Amygdala (tissue), 56 donors: ENCODE results near the gene NRXN3.
A peak's percentile ranks its signal among the peaks of the same experiment; 100 is the strongest.
"Not testable (repeated sequence)": the region's sequence is repeated elsewhere in the genome, so short reads cannot be mapped to it uniquely, and the experiment has no call there.

Experiments
- DNase-seq, 56 donors: peaks; one replicate each; lab custom pipeline; 2025; lab: John Stamatoyannopoulos, UW

Gene NRXN3

DNA sequence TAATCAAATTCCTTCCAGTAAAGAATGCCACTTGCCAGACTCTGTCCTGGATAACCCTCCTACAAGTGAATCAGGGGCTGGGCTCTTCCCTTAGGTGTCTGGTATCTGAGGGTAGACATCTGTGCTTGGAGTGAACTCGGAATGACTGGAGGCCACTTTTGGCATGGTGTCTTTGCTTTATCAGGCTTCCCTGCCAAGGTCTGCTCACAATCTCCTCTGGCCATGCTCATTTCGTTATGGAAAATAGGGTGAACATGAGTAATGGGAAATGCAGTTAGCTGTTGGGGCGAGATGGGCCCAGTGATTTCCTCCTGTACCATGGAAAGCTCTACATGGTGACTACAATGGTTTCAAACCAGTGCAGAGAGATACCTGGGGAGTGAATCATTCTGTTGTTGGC lies 212.9 kb downstream of the NRXN3 start:
- no peak for DNase-seq

- DNase-seq, result no peak
Observed at GRCh38 chr14:78398216-78398615, 228.0 kb downstream of the NRXN3 start.

DNA sequence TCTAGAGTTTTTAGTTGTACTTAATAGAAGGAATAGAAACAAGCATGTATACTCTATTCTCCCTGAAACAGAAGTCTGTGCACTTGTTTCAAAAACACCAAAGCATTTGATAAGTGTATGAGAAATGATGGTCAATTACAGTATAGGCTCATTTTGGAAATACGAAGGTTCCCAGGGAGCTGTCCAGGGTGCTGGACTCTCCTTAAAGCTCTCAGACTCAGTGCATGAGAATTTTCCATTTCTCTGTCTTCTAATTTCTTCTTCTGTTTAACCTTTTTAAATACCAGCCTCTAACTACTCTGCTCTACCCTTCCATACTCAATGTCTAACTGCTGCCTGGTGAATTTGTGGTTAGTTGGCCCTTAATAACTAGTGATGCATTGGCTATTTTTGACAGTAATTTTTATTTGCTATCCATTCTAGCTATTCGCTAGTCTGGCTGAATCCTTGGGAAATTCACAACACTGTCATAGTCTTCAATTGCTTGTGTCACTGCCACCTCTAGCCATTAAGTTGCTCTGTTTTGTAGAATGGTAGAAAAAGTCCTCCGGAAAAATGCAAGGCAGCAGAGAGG lies 229.2 kb downstream of the NRXN3 start:
- DNase-seq, result peak in 1 of 56 donors; percentile 24

- DNase-seq, result no peak
Observed at GRCh38 chr14:78401866-78402265, 231.7 kb downstream of the NRXN3 start.

DNA sequence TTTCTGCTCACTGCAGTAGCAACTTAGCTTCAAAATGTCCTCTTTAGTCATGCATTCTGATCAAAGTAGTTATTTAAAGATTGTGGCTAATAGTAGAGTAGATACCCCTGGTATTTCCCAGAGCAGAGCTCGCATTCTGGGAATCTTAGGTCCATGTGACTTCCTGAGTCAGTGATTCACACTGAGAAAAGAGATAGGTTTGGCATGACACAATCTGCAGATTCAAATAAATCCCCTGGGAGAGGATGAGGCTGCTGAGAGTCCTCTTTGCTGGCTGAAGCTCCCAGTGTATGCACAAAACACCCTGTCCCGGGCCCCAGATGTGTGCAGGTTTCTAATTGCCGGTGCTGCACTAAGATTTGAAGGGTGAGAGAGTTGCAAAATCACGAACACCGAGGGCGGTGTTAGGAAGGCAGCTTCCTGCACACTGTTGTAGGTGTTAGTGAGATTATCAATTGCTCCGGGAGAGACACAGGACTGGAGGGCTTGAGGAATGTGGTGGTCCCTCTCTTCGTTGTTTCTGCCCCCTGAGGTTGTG lies 233.2 kb downstream of the NRXN3 start:
- peak in 1 of 56 donors; percentile 4 for DNase-seq

DNA sequence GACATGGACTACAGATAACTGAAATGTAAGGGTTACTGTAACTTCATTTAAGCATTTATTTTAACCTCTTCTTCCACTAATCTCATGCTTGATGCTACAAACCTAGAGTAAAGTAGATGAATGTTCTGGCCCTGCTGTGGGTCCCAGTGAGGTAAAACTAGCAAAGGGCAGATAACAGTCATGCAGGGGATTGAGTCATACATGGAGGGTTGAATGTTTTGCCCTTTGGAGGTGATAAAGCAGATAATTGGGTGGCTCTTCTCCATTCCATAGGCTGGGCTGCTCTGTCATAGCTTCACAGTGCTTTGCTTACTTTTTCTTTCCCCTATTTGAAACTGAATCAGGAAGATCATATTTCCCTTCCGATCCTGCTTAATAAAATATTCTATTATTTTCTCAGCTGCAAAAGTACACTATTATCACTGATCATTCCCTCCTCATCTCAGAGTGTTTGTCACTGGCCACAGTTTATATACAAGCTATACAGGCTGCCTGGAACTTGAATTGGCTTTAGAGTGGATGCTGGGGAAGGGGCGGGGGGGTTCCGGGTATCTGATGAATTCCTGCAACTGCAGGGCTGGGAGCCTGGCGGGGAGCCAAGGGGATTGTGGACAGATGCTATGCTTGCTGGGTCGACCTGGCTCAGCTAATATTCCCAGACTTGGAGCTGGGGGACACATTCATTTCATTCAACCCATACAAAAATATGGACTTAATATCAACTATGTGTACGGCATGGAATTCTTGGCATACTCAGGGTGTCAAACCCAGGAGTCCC lies 235.1 kb downstream of the NRXN3 start:
- peak in 3 of 56 donors; percentile 1 to 27 (median 14) for DNase-seq

- no peak for DNase-seq
Observed at GRCh38 chr14:78412475-78412874, 242.3 kb downstream of the NRXN3 start.

DNA sequence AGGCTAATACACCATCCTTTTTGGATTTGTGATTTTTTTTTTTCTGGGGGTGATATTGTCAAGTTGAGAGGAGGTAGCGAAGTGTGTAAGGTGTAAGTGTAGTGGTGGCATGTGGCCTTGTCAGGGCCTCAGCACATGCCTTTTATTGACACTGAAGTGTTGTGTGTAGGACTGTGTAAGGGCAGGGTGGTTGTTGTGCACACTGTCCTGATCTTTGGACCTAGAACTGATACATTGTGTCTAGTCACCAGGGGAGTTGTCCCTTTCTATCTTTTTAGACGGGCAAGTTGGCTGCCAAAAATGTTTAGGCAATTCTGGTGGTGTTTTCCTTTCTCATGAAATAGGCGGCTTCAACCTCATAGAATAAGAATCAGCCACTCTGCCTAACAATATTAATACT lies 244.0 kb downstream of the NRXN3 start:
- DNase-seq, result no peak

DNA sequence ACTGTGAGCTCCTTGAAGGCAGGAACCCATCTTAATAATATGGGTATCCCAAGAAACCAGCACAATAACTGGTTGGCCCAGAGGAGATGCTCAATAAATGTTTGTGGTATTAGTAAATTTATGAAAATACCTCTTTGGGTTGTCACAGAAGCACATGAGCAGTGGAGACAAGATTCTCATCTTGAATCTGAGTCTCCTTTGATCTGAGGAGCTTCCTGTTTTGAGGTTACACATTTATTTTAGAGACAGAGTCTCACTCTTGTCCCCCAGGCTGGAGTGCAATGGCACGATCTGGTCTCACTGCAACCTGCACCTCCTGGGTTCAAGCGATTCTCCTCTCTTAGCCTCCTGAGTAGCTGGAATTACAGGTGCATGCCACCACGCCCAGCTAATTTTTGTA lies 247.4 kb downstream of the NRXN3 start:
- DNase-seq, result no peak

DNA sequence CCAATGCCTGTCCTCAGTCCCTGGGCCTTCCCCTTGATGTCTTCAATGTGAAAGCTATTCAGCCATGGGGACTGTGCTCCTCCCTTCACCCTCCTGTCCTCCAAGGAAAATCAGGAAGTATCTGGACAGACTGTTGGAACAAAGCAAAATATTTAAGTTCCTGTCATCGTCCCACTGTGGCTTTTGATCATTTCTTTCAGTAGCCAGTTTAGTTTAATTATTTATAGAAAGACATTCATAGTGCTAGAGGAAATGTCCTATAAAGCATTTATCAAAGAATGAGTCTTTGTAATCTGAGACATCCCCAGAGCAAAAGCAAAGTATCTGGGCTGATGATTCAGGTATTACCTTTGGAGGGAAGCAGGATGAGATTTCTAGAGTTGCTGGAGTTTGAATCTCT lies 254.1 kb downstream of the NRXN3 start:
- no peak for DNase-seq

- peak in 3 of 56 donors; percentile 4 to 24 (median 12) for DNase-seq
Observed at GRCh38 chr14:78425330-78425729, 255.2 kb downstream of the NRXN3 start.

GRCh38 chr14:78425782-78426181 lies 255.6 kb downstream of the NRXN3 start:
- no peak for DNase-seq

DNA sequence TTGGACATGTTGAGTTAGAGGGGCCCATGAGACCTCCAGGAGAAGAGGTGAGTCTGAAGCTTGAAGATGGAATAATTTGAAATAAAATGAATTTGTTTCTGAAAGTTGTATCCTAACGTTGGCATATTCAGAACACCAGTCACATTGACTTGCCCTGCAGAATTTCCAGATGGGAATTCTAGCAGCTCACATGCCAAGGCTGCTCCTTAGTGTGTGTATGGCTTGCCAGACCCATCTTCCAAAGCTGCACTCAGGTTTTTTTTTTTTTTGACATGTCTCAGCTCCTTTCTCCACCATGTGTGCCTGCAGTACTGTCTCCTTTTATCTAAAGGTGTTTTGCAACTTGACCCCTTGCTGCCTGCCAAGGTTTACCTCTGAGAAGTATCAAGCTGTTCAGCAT lies 261.9 kb downstream of the NRXN3 start:
- no peak for DNase-seq

GRCh38 chr14:78437448-78437847 lies 267.3 kb downstream of the NRXN3 start:
- DNase-seq, result not testable (repeated sequence)

DNA sequence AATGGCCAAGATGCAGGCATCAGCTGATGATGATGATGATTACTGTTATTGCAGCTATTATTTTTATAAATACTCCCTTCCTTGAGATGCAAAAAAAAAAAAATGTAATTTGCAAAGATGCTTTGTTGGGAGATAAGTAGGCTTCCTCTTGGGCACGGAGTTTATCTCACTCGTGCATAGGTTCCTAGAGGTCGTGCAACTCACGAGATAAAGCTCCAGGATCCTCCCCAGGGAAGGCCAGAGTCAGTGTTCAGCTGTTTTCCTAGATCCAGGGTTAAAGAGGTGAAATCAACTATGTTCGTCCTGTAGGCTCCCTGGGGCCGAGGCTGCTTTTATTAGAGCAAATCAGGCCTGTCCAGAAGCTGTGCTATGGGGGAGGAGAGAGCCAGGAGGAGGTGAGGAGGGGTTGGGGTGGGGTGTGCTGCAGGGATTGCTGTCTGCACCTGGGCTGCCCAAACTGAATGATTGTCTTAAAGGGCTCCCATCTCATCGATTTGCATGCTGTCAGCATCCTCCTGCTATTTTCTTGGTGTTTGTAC lies 270.3 kb downstream of the NRXN3 start:
- DNase-seq, result no peak

GRCh38 chr14:78443834-78444233 lies 273.7 kb downstream of the NRXN3 start:
- DNase-seq, result no peak

- DNase-seq, result no peak
Observed at GRCh38 chr14:78445275-78445674, 275.1 kb downstream of the NRXN3 start.

DNA sequence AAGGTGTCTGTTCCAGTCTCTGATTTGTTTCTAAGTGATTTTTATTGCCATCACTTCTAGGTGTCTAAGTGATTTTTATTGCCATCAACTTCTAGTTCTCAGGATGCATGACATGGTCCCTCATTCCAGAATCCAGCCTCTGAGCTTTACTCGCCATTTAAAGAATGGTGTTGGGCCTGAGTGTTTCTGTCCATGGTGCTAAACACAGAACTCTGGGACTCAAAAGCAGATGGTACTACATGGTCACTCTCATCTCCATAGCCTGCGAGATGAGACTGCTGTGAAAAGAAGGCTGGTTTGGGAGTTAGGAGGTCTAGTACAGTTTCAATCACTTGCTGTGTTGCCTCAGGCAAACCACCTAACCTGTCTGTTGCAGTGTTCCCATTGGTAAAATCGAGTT lies 276.6 kb downstream of the NRXN3 start:
- DNase-seq, result no peak

GRCh38 chr14:78448164-78449094 lies 278.3 kb downstream of the NRXN3 start:
- peak in 44 of 56 donors; percentile 3 to 82 (median 29) for DNase-seq

DNA sequence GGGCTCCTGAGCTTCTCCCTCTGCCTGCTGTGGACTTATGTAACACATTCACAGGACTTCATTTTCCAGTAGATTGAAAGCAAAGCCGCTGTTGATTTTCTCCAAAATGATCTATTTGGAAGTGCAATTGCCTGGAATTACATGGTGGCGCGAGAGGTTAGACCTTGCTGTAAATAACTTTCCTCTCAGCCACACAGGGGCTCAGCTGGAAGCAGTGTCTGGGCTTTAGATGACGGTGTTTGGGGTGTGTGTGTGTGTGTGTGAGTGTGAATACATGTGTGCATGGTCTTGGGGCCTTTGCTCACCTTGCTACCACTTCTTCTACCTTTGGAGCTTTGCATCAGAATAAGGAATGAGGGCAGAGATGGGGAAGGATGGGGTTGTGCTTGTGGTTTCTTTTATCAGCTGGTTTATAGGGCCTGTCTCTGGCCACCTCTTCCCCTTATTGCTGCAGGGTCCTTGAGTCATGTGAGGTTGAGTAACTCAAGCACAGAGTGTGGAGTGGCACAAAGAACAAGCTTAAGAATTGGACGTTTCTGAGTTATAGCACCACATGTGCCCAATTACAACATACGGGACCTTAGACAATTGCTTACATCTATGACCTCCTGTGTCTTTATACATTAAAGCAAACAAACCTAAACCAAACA lies 280.6 kb downstream of the NRXN3 start:
- DNase-seq, result no peak
